Myometrial cell (primary cell): ENCODE measurements around the gene CFAP47. TPM values are rescaled to one million over a fixed set of nuclear protein-coding genes. Genes with fewer than 3 reads are reported as not detected.

ENCODE experiments used
- total RNA-seq: library from RNA; depleted of rRNA; stranded (reverse); fragments of >200 nt; gene quantifications from 2 replicates; pipeline ENCODE4 v1.2.3, GENCODE V29; 2015

CFAP47 gene
- total RNA-seq, result not detected in 2 replicates

GRCh38 chrX:35919536-35920309, at the start of gene CFAP47:
CFAP47 (plus strand) TSS chrX:35919734; CDS start chrX:35919800, 66 bp downstream.

Other genes with a start within 250 kb of the CFAP47 start
- gene MAGEB16, start 121.4 kb upstream of the CFAP47 start, total RNA-seq, result not detected in 2 replicates